Parathyroid adenoma (tissue), 2 donors: Measurements from ENCODE around the gene ENAH.

Experiments used
- H2AFZ ChIP-seq: fragments of 300-600 bp; sonication (generic); one replicate; pipeline ENCODE4 v1.7.0; 2017; ENCODE audit warnings: antibody characterized with exemption, mild to moderate bottlenecking
- H3K27ac ChIP-seq: fragments of 300-600 bp; sonication (generic); one replicate; pipeline ENCODE4 v1.7.0; 2017
- H3K27me3 ChIP-seq: fragments of 300-600 bp; sonication (generic); one replicate; pipeline ENCODE4 v1.7.0; 2017; ENCODE audit warnings: low read length; ENCODE audit not compliant: control insufficient read depth, insufficient read depth
- H3K36me3 ChIP-seq: fragments of 300-600 bp; sonication (generic); one replicate; pipeline ENCODE4 v1.7.0; 2017; ENCODE audit warnings: low read length; ENCODE audit not compliant: control insufficient read depth, insufficient read depth
- H3K4me1 ChIP-seq: fragments of 300-600 bp; sonication (generic); one replicate; pipeline ENCODE4 v1.7.0; 2017; ENCODE audit warnings: control low read depth
- H3K4me2 ChIP-seq: fragments of 300-600 bp; sonication (generic); one replicate; pipeline ENCODE4 v1.7.0; 2017; ENCODE audit warnings: low read length
- H3K4me3 ChIP-seq: fragments of 300-600 bp; sonication (generic); one replicate; pipeline ENCODE4 v1.7.0; 2017; ENCODE audit warnings: low read depth, low read length
- H3K79me2 ChIP-seq: fragments of 300-600 bp; sonication (generic); one replicate; pipeline ENCODE4 v1.7.0; 2017; ENCODE audit warnings: control low read depth
- H3K9ac ChIP-seq: fragments of 300-600 bp; sonication (generic); one replicate; pipeline ENCODE4 v1.7.0; 2017; ENCODE audit warnings: mild to moderate bottlenecking
- H3K9me3 ChIP-seq: fragments of 300-600 bp; sonication (generic); one replicate; pipeline ENCODE4 v1.7.0; 2017; ENCODE audit warnings: low read length; ENCODE audit not compliant: control insufficient read depth
- TF ChIP-seq, protein P1 (sequence below): fragments of 300-600 bp; sonication (generic); IDR thresholded peaks from one replicate; pipeline ENCODE4 v1.7.0; 2017; ENCODE audit warnings: antibody characterized with exemption, mild to moderate bottlenecking
- donor health status: primary hyperparathyroidism.

Gene ENAH

DNA sequence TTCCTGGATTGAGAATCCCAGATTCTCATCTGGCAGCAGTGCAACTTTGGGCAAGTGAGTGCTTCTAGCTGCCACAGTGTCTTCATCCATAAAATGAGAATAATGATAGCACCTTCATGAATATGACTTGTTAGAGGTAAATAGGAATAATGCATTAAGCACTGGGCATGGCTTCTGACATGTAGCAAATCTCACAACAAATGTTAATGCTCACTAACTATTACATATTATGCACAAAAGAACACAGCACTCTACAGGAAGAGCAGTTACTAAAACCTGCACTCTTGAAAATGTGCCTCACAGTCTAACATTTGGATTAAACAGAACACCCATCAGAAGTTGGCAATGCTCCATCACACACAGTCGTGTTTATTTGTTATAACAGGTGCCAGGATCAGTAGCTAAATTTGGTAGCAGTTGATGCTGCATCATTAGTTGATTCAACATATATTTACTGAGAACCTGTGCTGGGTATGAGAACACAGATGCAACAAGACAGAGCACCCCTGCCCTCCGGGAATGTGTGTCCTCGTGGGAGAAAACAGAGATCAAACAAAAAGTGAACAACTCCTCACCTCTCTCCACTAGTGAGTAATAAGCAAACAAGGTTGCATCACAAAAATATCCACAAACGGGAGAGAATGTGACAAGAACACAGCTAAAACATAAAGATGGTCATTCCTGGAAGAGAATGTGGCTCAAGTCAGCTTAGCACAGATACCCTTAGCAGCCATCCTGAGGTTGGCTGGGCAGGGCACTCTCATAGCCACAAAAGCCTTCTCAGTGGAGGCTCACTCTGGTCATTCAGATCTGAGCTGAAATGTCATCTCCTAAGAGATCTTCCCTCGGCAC is 198.9 kb downstream of the ENAH start:
- Histone ChIP-seq H3K9ac (no peak overlapping the region), H3K27me3 (no peaks in the 10 kb centered on the region), H3K4me1 (no peaks in the 10 kb centered on the region)

DNA sequence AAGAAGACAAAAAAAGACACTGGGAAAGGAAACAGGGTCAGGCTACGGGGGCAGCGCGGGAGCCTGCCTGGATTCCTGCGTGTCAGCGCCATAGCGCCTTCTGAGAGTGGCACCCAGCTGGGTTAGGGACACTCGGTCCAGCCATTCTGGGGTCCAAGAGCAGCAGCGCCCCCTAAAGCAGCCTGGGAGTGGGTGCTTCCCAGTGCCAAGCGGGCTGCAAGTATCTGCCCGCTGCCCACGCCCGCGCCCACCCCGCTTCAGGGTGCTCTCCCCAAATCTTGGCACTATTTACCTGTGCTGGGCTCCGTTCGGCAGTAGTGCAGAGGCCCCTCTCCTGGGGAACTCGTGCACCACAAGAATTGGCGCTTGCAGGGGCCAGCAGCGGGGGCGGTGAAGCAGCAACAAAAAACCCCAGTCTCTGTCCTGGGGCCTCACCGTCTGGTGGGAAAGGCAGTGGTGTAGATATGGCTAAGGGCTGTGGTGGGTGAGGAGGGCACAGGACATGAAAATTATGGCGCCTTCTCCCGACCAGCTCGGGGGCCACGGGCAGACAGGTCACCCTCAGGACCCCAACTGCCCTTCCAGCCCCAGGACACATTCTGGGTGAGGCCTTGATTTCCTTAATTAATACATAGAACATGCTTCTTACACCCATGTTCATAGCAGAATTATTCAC is 200.9 kb downstream of the ENAH start:
- Histone ChIP-seq H3K36me3 (no peaks in the 10 kb centered on the region), H3K4me1 (no peaks in the 10 kb centered on the region)

More for the DNA sequence above, 198.9 kb downstream of the ENAH start:
- Histone ChIP-seq H3K4me3 (no peak overlapping the region), H3K9me3 (no peaks in the 10 kb centered on the region), H3K36me3 (no peaks in the 10 kb centered on the region), H2AFZ (no peak overlapping the region), H3K27ac (no peak overlapping the region), H3K4me2 (no peak overlapping the region), H3K79me2 (no peaks in the 10 kb centered on the region)
- TF ChIP-seq, protein P1, sequence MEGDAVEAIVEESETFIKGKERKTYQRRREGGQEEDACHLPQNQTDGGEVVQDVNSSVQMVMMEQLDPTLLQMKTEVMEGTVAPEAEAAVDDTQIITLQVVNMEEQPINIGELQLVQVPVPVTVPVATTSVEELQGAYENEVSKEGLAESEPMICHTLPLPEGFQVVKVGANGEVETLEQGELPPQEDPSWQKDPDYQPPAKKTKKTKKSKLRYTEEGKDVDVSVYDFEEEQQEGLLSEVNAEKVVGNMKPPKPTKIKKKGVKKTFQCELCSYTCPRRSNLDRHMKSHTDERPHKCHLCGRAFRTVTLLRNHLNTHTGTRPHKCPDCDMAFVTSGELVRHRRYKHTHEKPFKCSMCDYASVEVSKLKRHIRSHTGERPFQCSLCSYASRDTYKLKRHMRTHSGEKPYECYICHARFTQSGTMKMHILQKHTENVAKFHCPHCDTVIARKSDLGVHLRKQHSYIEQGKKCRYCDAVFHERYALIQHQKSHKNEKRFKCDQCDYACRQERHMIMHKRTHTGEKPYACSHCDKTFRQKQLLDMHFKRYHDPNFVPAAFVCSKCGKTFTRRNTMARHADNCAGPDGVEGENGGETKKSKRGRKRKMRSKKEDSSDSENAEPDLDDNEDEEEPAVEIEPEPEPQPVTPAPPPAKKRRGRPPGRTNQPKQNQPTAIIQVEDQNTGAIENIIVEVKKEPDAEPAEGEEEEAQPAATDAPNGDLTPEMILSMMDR = no peak

DNA sequence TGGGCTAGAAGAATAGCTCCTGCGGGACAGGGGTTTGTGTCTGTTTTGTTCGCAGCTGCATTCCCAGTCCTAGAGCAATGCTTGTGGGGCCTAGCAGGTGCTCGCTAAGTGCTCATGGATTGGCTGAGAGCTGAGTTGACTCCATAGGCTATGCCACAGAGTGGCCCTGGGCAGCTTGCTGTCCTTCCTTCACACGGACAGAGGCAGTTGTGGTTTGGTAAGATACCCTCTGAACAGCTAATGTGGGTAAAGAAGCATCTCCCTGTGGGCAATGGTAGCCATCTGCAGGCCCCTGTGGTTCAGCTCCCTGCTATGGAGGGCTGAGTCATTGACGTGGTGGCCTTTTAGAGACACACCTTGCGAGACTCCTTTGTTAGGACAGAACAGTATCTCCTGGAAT is 201.6 kb downstream of the ENAH start:
- Histone ChIP-seq H3K27me3 (no peaks in the 10 kb centered on the region), H2AFZ (no peak overlapping the region), H3K4me2 (no peak overlapping the region), H3K9ac (no peak overlapping the region), H3K9me3 (no peaks in the 10 kb centered on the region), H3K79me2 (no peaks in the 10 kb centered on the region), H3K4me3 (no peak overlapping the region), H3K4me1 (no peaks in the 10 kb centered on the region), H3K36me3 (no peaks in the 10 kb centered on the region), H3K27ac (no peak overlapping the region)
- TF ChIP-seq, protein P1 = no peak

More for the DNA sequence above, 200.9 kb downstream of the ENAH start:
- Histone ChIP-seq H3K4me2 (no peak overlapping the region), H3K9ac (no peak overlapping the region), H3K27me3 (no peaks in the 10 kb centered on the region), H2AFZ (no peak overlapping the region), H3K9me3 (no peaks in the 10 kb centered on the region), H3K27ac (no peak overlapping the region), H3K79me2 (no peaks in the 10 kb centered on the region), H3K4me3 (no peak overlapping the region)
- TF ChIP-seq, protein P1 = no peak

DNA sequence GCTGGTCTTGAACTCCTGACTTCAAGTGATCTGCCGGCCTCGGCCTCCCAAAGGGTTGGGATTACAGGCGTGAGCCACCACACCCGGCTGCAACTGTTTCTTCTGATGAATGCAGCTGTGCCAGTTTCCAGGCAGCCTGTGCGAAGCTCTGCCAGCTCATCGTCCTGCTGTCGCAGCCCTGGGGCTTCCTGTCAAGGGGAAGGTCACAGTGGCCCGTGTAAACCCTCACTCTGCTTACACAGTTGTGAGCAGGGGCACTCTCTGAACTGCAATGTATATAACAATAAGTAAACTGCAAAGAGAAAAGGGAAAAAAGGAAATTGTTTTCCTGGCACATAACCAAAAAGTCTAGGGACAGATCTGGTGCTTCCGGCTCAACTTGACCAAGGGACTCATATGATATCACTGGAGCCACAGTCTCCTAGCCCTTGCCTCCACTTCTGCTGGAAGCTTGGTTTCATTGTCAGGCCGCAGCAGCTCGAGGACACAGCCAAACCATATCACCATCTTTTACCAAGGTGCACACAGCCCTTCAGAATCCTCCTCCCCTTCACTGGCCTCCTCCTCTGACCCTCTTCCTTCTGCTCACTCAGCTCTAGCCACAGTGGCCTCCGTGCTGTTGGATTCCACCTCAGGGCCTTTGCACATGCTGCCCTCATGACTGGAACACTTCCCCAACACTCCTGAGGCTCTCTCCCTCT is 202.3 kb downstream of the ENAH start:
- Histone ChIP-seq H3K4me1 (no peaks in the 10 kb centered on the region), H3K4me3 (no peak overlapping the region), H3K27me3 (no peaks in the 10 kb centered on the region), H3K9me3 (no peaks in the 10 kb centered on the region), H3K79me2 (no peaks in the 10 kb centered on the region), H3K9ac (no peak overlapping the region), H3K4me2 (no peak overlapping the region), H2AFZ (no peak overlapping the region), H3K27ac (no peak overlapping the region), H3K36me3 (no peaks in the 10 kb centered on the region)
- TF ChIP-seq, protein P1 = no peak
